HepG2 (cell line): ENCODE measurements around the gene EFS. TPM values are rescaled to one million over a fixed set of nuclear protein-coding genes. Genes with fewer than 3 reads are reported as not detected.

Experiments used
- GFI1 ChIP-seq: sonication (generic); formaldehyde crosslinking; IDR thresholded peaks from 2 replicates; pipeline ENCODE4 v1.5.0; 2020; ENCODE audit warnings: missing genetic modification reagents, mild to moderate bottlenecking, borderline replicate concordance
- HES4 ChIP-seq: sonication (generic); formaldehyde crosslinking; IDR thresholded peaks from 2 replicates; pipeline ENCODE4 v1.9.0; 2021; ENCODE audit warnings: mild to moderate bottlenecking, missing genetic modification reagents, borderline replicate concordance
- JUN ChIP-seq: sonication (generic); formaldehyde crosslinking; IDR thresholded peaks from 2 replicates; pipeline ENCODE4 v1.4.0; 2020; ENCODE audit warnings: mild to moderate bottlenecking, missing genetic modification reagents
- MTF1 ChIP-seq: sonication (generic); formaldehyde crosslinking; IDR thresholded peaks from 2 replicates; pipeline ENCODE4 v1.5.0; 2020; ENCODE audit warnings: missing genetic modification reagents
- MYNN ChIP-seq: sonication (generic); formaldehyde crosslinking; IDR thresholded peaks from 2 replicates; pipeline ENCODE4 v1.4.0; 2020; ENCODE audit warnings: mild to moderate bottlenecking, low read depth, missing genetic modification reagents
- SALL1 ChIP-seq: sonication (generic); formaldehyde crosslinking; IDR thresholded peaks from 2 replicates; pipeline ENCODE4 v1.8.0; 2022; ENCODE audit warnings: mild to moderate bottlenecking, missing genetic modification reagents
- SIN3A ChIP-seq: IDR thresholded peaks from 2 replicates; pipeline ENCODE4 v1.6.1; 2011; ENCODE audit warnings: low read depth, mild to moderate bottlenecking, control low read depth, low read length, borderline replicate concordance
- TAF1 ChIP-seq: sonication (generic); formaldehyde crosslinking; IDR thresholded peaks from 2 replicates; pipeline ENCODE4 v1.4.0; 2020; ENCODE audit warnings: missing genetic modification reagents
- ZFP82 ChIP-seq: sonication (generic); formaldehyde crosslinking; IDR thresholded peaks from 2 replicates; pipeline ENCODE4 v1.5.1; 2020; ENCODE audit warnings: mild to moderate bottlenecking, missing genetic modification reagents, borderline replicate concordance
- ZNF101 ChIP-seq: sonication (generic); formaldehyde crosslinking; IDR thresholded peaks from 2 replicates; pipeline ENCODE4 v1.4.0; 2020; ENCODE audit warnings: mild to moderate bottlenecking, low read depth, missing genetic modification reagents, borderline replicate concordance
- ZNF318 ChIP-seq: sonication (generic); formaldehyde crosslinking; IDR thresholded peaks from 2 replicates; pipeline ENCODE4 v1.4.0; 2020; ENCODE audit warnings: mild to moderate bottlenecking, missing genetic modification reagents
- ZNF335 ChIP-seq: sonication (generic); formaldehyde crosslinking; IDR thresholded peaks from 2 replicates; pipeline ENCODE4 v1.4.0; 2020; ENCODE audit warnings: missing genetic modification reagents
- ZNF468 ChIP-seq: sonication (generic); formaldehyde crosslinking; IDR thresholded peaks from 2 replicates; pipeline ENCODE4 v1.8.0; 2022; ENCODE audit warnings: mild to moderate bottlenecking, moderate library complexity, missing genetic modification reagents
- ZNF512 ChIP-seq: sonication (generic); formaldehyde crosslinking; IDR thresholded peaks from 2 replicates; pipeline ENCODE4 v1.4.0; 2020; ENCODE audit warnings: mild to moderate bottlenecking, missing genetic modification reagents
- ZNF557 ChIP-seq: sonication (generic); formaldehyde crosslinking; IDR thresholded peaks from 2 replicates; pipeline ENCODE4 v1.4.0; 2020; ENCODE audit warnings: missing genetic modification reagents
- ZNF800 ChIP-seq: sonication (generic); formaldehyde crosslinking; IDR thresholded peaks from 2 replicates; pipeline ENCODE4 v1.4.0; 2020; ENCODE audit warnings: missing genetic modification reagents
- polyA plus RNA-seq, 8 experiments: library from polyadenylated mRNA; depleted of rRNA in 3 of 8; stranded (reverse) in 7 of 8; unstranded in 1 of 8; fragments of >200 nt; fragmentation: Illumina TruSeq in 4 of 8; extraction: Trizol in 4 of 8; gene quantifications; 2 replicates each; pipeline versions ENCODE4 v1.2.1 to v1.2.3, GENCODE V29; 2011 to 2016; ENCODE audit warnings: low read depth in 4 of 8, missing spikeins in 1 of 8, mixed read lengths in 1 of 8; ENCODE audit not compliant: insufficient read depth in 1 of 8
- total RNA-seq, 5 experiments: library from RNA; depleted of rRNA; stranded (reverse); fragments of >200 nt; fragmentation: Illumina TruSeq; extraction: Trizol; gene quantifications; 2 replicates each; pipeline ENCODE4 v1.2.3, GENCODE V29; 2016; ENCODE audit warnings: low read depth in 1 of 5

The EFS gene
- total and polyA plus RNA-seq, 2 of the 13 experiments (the other 11 are each of a cell fraction or from before 2014, with no cell fraction given) = not detected

GRCh38 chr14:23321572-23322547 lies 43.1 kb downstream of the EFS start (continued):
- TF ChIP-seq ZNF318 (CRISPR knock-in tag) = peak; percentile 65; the same call in 1 of the 2 replicates
- TF ChIP-seq ZNF468 (CRISPR knock-in tag) = no peak
- peak; percentile 53 for TF ChIP-seq JUN (CRISPR knock-in tag)
- 0 out of 2 replicates have a peak, but pooled peaks have one; percentile 58 for TF ChIP-seq MTF1 (CRISPR knock-in tag)
- TF ChIP-seq TAF1 (CRISPR knock-in tag) = peak; percentile 80
- peak; percentile 67 for TF ChIP-seq ZNF800 (CRISPR knock-in tag)
- no peak; the same call in none of the 2 replicates for TF ChIP-seq ZNF557 (CRISPR knock-in tag)
- TF ChIP-seq ZNF335 (CRISPR knock-in tag) = no peak; the same call in none of the 2 replicates
- peak; percentile 61; the same call in 1 of the 2 replicates for TF ChIP-seq ZNF512 (CRISPR knock-in tag)
- peak; percentile 94; the same call in 1 of the 2 replicates for TF ChIP-seq HES4 (CRISPR knock-in tag)
- no peak for TF ChIP-seq MYNN
- peak; percentile 63; the same call in 1 of the 2 replicates for TF ChIP-seq ZFP82 (CRISPR knock-in tag)
- peak; percentile 63 for TF ChIP-seq SALL1 (CRISPR knock-in tag)
- TF ChIP-seq GFI1 = peak; percentile 36; the same call in 1 of the 2 replicates
- TF ChIP-seq ZNF101 (CRISPR knock-in tag) = no peak
- TF ChIP-seq SIN3A = peak; percentile 86; the same call in 1 of the 2 replicates
